Muscle of leg (tissue), 11 donors: ENCODE results near the gene KRT4. TPM values are rescaled to one million over a fixed set of nuclear protein-coding genes. Genes with fewer than 3 reads are reported as not detected.

Source experiments
- DNase-seq: peaks from one replicate; pipeline ENCODE4 v3.0.0; 2013
- H3K27ac ChIP-seq: one replicate; pipeline ENCODE4 v1.5.1; 2013; ENCODE audit warnings: mild to moderate bottlenecking, low read length, control low read depth
- H3K27me3 ChIP-seq: one replicate; pipeline ENCODE4 v1.6.1; 2013; ENCODE audit warnings: low read length; ENCODE audit not compliant: control insufficient read depth, insufficient read depth
- H3K36me3 ChIP-seq: one replicate; pipeline ENCODE4 v1.6.1; 2013; ENCODE audit warnings: low read length; ENCODE audit not compliant: control insufficient read depth, insufficient read depth
- H3K4me1 ChIP-seq: one replicate; pipeline ENCODE4 v1.6.1; 2013; ENCODE audit warnings: low read length; ENCODE audit not compliant: control insufficient read depth, insufficient read depth
- H3K4me3 ChIP-seq: one replicate; pipeline ENCODE4 v1.5.1; 2013; ENCODE audit warnings: low read length, control low read depth
- H3K9me3 ChIP-seq: replicated peaks from 2 replicates; pipeline ENCODE4 v1.6.1; 2013; ENCODE audit warnings: low read depth, low read length; ENCODE audit not compliant: control insufficient read depth
- whole genome bisulfite sequencing: methylation state at CpG from one replicate; pipeline ENCODE4 v1.1.5; 2013; ENCODE audit warnings: missing lambda C conversion rate; ENCODE audit not compliant: insufficient coverage; 5-methylcytosine and 5-hydroxymethylcytosine counted together
- polyA plus RNA-seq, 8 donors: library from polyadenylated mRNA; unstranded; fragments of 120-200 nt; gene quantifications; one replicate each; pipeline versions ENCODE4 v1.2.1 to v1.2.3, GENCODE V29; 2013; ENCODE audit warnings: inconsistent platforms in 1 of 8, low replicate concordance in 1 of 8; ENCODE audit not compliant: insufficient read length in 8 of 8, insufficient read depth in 1 of 8
- total RNA-seq: library from RNA; stranded (reverse); fragments of 120-200 nt; gene quantifications from one replicate; pipeline ENCODE4 v1.2.4, GENCODE V29; 2013

KRT4 gene
- total and polyA plus RNA-seq, 9 donors, result 0.04 to 178 (median 0.44) TPM; not detected in 1

DNA sequence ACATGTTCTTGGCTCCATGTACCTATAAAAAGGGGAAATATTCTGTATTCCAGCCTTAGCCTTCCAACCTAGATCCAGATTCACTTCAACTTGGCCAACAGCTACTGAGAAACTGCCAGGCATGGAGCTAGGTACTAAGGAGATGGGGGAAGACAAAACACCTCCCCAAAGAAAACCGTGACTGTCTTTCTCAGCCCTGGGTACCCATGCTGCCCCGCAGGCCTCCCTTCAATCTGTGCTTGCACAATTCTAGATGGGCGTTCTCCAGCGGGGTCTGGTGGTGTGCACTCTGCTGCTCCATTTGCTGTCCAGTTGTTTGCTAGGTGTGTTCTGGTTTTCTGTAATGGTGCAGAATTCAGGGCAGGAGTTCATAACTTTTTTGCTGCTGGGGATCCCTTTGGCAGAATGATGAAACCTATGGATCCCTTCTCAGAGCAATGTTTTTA, 817 bp upstream of the KRT4 start:
- Histone ChIP-seq H3K27me3 (peaks cover 13% of the 10 kb centered on the region), H3K9me3 (no peaks in the 10 kb centered on the region), H3K4me1 (peaks cover 7% of the 10 kb centered on the region), H3K4me3 (no peak overlapping the region), H3K36me3 (no peaks in the 10 kb centered on the region), H3K27ac (no peak overlapping the region)
- peak; percentile 5 for DNase-seq
- no CpG with 5 or more reads among the region's 4 CpGs for WGBS

DNA sequence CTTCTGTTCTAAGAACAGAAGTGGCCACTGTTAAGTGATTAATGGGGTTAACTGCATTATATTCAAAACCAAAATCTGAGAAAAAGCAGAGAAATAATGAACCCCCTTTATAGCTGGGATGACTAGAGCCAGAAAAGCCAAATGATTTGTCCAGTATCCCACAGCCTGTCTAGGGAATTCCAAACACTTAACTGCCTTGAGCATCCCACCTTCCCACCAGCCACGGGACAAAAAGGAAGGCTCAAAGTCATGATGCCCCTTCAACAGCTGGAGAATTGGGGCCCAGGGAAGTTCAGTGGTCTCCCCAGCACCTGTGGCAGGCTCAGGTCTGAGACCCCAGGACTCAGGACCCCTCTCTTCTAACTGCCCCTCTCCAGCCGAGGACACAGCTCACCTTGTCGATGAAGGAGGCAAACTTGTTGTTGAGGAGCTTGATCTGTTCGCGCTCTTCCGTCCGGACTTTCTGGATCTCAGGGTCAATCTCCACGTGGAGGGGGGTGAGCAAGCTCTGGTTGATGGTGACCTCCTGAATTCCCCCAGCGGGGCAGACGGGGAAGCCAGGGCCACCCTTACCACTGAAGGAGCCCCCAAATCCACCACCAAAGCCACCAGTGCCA, 605 bp downstream of the KRT4 start:
- WGBS, result no CpG with 5 or more reads among the region's 10 CpGs
- H3K36me3 ChIP-seq, result no peaks in the 10 kb centered on the region
- H3K4me3 ChIP-seq, result no peak overlapping the region
- peaks cover under 1% of the 10 kb centered on the region for H3K4me1 ChIP-seq
- DNase-seq, result no peak
- no peaks in the 10 kb centered on the region for H3K9me3 ChIP-seq
- no peak overlapping the region for H3K27ac ChIP-seq
- peaks cover 15% of the 10 kb centered on the region for H3K27me3 ChIP-seq

DNA sequence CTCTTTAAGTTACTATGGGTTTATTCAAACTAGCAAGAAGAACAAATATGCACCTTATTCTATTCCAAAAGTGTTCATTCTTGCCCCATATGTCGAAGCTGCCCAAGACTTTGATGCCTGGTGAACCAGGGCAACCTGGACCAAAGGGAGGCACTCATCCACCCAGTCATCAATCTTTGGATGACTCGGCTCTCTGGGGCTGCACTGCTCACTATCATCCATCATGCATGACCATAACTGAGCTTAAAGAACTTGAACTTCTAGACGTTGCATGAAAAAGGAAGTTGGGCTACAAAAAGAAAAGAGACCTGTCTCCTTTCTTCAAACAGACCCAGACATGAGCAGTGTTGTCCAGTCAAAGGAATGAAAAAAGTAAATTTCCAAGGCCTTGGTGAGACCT, 1.2 kb downstream of the KRT4 start:
- no peak overlapping the region for H3K27ac ChIP-seq
- no peak overlapping the region for H3K4me3 ChIP-seq
- no peaks in the 10 kb centered on the region for H3K4me1 ChIP-seq
- DNase-seq, result no peak
- peaks cover 18% of the 10 kb centered on the region for H3K27me3 ChIP-seq
- no peaks in the 10 kb centered on the region for H3K36me3 ChIP-seq
- H3K9me3 ChIP-seq, result no peaks in the 10 kb centered on the region
- WGBS, result 80% methylated on average over 1 of the region's 3 CpGs

DNA sequence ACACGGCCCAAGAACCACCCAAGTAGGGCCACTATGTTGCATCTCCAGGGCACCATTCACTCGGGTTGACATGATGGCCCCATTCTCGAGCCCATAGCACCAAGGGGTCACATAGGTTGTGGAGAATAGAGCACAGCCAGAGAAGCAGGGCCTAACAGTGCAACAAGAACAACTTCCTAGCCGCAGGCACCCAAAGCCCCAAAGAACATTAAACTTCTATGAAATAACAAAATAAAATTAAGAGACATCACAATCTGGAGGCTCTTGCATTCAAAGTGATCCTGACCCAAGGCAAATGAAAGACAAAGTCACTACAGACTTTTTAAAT, 1.9 kb downstream of the KRT4 start:
- Histone ChIP-seq H3K27me3 (peaks cover 24% of the 10 kb centered on the region), H3K4me3 (no peak overlapping the region), H3K4me1 (no peaks in the 10 kb centered on the region), H3K9me3 (no peaks in the 10 kb centered on the region), H3K36me3 (no peaks in the 10 kb centered on the region), H3K27ac (no peak overlapping the region)
- no peak for DNase-seq
- 76% methylated on average over 3 of the region's 4 CpGs for WGBS

DNA sequence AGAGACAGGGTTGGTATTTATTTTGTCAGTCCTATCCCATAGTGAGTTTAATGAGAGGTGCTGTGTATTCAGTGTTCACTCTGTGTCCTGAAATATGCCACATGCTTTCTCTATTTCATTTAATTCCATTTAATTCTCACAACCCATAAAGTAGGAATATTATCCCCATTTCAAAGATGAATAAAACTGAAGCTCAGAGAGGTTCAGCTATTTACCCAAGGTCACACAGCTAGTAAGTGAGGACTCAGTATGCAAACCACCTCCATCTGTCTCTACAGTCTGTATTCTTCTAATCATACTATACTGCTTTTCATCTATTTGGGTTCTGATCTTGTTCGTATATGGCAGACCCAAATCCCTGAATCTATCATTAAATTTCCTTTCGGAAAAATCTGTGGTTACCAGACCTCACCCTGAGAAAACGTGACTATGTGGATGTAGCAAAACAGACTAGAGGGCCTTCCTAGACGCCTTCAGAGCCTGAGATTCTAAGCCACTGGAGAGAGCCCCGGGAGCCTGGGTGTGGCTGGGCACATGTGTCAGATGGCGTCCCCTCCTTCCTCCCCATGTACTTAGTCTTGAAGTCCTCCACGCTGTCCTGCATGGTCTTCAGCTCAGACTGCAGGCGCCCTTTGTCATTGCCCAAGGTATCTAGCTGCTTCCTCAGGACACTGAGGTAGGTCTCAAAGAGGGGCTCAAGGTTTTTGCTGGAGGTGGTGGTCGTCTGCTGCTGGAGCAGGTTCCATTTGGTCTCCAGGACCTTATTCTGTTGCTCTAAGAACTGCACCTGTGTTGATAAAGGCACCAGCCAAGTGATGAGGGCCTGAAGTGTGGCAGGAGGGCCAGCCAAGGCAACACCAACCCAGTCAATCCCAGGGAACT, 2.5 kb downstream of the KRT4 start:
- Histone ChIP-seq H3K36me3 (no peaks in the 10 kb centered on the region), H3K4me1 (no peaks in the 10 kb centered on the region), H3K27ac (no peak overlapping the region), H3K27me3 (peaks cover 25% of the 10 kb centered on the region), H3K4me3 (no peak overlapping the region), H3K9me3 (no peaks in the 10 kb centered on the region)
- 75% methylated on average over 8 of the region's 9 CpGs for WGBS
- DNase-seq, result no peak

DNA sequence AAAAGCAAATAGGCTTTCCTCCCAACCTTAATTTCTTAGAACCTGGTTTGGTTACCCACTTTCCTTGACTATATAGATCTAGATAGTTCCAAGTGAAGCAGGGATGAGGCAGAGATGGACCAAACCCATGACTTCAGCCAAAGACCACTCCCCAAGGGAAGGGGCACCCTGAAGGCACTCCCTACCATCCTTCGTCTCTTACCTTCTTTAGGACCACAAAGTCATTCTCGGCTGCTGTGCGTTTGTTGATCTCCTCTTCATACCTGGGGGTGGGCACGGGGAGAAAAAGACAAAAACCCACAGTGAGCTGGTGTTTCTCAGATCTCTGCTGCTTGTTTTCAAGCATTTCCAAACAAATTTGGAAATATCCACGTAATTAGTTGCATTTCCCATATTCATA, 3.4 kb downstream of the KRT4 start:
- Histone ChIP-seq H3K9me3 (no peaks in the 10 kb centered on the region), H3K4me3 (no peak overlapping the region), H3K27me3 (peaks cover 23% of the 10 kb centered on the region), H3K36me3 (no peaks in the 10 kb centered on the region), H3K27ac (no peak overlapping the region), H3K4me1 (no peaks in the 10 kb centered on the region)
- 100% methylated on average over 1 of the region's 5 CpGs for WGBS
- no peak for DNase-seq

DNA sequence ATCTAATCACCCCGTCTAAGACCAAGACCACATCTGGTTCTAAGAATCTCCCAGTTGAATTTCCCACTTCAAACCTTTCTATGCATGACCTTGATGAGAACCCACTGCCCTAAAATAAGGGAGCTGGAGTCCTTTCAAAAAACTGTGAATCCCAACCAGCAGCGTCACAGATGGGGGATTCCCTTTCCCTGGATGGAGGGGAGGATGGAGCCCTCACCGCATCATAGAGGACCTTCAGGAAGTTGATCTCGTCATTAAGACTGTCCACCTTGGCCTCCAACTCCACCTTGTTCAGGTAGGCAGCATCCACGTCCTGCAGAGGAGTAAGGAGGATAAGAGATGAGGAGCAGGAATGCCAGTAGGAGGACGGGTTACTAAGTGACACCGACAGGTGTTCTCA, 4.8 kb downstream of the KRT4 start:
- Histone ChIP-seq H3K36me3 (no peaks in the 10 kb centered on the region), H3K4me1 (peaks cover 8% of the 10 kb centered on the region), H3K27me3 (peaks cover 27% of the 10 kb centered on the region), H3K9me3 (no peaks in the 10 kb centered on the region), H3K4me3 (no peak overlapping the region), H3K27ac (no peak overlapping the region)
- 40% methylated on average over 1 of the region's 7 CpGs for WGBS
- DNase-seq, result no peak

DNA sequence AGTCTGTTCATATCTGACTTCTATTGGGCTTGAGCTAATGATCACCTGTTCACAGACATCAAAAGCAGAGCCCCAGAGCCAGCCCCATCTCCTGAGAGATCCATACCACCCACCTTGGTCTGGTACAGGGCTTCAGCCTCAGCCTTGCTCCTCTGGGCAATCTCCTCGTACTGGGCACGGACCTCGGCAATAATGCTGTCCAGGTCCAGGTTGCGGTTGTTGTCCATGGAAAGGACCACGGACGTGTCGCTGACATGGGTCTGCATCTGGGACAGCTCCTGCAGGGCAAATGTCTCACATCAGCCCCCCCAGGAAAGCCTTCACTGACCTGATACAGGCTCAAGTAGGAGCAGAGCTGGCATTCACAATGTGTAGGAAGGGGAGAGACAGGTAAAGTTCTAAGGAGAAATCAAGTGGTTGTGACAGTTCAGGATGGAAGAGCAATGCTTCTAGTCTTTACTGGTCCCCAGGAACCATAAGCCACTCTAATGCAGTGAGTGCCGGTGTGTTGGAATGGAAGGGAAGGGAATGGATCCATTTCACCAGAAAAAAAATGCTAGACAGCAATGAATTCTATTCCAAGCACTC, 5.2 kb downstream of the KRT4 start:
- H3K27ac ChIP-seq, result no peak overlapping the region
- H3K4me1 ChIP-seq, result peaks cover 13% of the 10 kb centered on the region
- H3K36me3 ChIP-seq, result no peaks in the 10 kb centered on the region
- WGBS, result no CpG with 5 or more reads among the region's 8 CpGs
- no peak for DNase-seq
- H3K4me3 ChIP-seq, result no peak overlapping the region
- no peaks in the 10 kb centered on the region for H3K9me3 ChIP-seq
- peaks cover 27% of the 10 kb centered on the region for H3K27me3 ChIP-seq

DNA sequence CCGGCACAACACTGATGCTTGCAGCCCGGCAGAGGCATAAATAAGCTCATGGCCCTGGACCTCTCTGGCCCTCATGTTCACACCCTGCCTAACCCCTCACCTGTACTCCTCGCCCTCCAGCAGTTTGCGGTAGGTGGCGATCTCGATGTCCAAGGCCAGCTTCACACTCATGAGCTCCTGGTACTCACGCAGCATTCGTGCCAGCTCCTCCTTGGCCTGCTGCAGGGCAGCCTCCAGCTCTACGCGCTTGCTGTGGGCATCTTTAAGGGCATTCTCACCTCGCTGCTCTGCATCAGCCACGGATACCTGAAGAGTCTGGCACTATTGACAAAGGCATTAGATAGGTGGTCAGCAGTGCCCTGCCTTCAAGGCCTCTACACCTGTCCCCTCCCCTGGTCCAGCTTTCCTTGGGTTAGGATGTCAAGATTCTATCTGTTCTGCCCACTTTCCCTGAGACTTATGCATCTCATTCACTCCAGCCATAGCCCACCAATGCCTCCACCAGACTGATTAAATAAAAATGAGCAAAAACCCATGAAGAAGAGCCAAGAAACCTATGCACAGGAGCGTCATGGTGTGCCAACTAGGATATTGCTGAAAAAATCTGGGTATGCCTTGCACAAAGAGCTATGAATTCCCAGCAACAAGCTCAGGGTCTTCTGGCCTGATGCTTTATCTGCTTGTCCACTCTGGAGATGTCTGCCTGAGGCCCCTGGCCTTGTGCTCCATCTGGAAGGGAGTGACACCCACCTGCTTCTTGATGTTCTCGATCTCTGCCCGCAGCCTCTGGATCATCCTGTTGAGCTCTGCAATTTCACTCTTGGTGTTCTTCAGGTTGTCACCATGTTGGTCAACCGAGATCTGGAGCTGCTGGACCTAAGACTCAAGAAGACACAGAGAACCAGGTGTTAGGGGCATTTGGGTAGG, 6.1 kb downstream of the KRT4 start:
- Histone ChIP-seq H3K27me3 (peaks cover 25% of the 10 kb centered on the region), H3K4me1 (peaks cover 13% of the 10 kb centered on the region), H3K9me3 (no peaks in the 10 kb centered on the region), H3K36me3 (no peaks in the 10 kb centered on the region), H3K4me3 (no peak overlapping the region), H3K27ac (no peak overlapping the region)
- 78% methylated on average over 16 of the region's 16 CpGs for WGBS
- no peak for DNase-seq
